GM18858 (cell line): ENCODE results near the gene ADAMTS14.

ENCODE experiments used
- ATAC-seq: cut with Tn5 transposase; IDR thresholded peaks from one replicate; pipeline ENCODE4 v1.9.1; 2021; ENCODE audit not compliant: unreplicated experiment

Gene ADAMTS14

GRCh38 chr10:70674560-70675495, 2.5 kb downstream of the ADAMTS14 start:
- no peak for ATAC-seq

GRCh38 chr10:70675496-70676161, 3.3 kb downstream of the ADAMTS14 start:
- ATAC-seq: no peak

- ATAC-seq: no peak
Measured at GRCh38 chr10:70676511-70676910, 4.2 kb downstream of the ADAMTS14 start.

- no peak for ATAC-seq
Measured at GRCh38 chr10:70677016-70677415, 4.7 kb downstream of the ADAMTS14 start.

GRCh38 chr10:70677620-70678249, 5.4 kb downstream of the ADAMTS14 start:
- ATAC-seq: no peak

GRCh38 chr10:70678250-70678635, 5.9 kb downstream of the ADAMTS14 start:
- no peak for ATAC-seq

GRCh38 chr10:70678757-70679489, 6.6 kb downstream of the ADAMTS14 start:
- no peak for ATAC-seq

- no peak for ATAC-seq
Measured at GRCh38 chr10:70679498-70679897, 7.2 kb downstream of the ADAMTS14 start.

GRCh38 chr10:70680899-70681730, 8.8 kb downstream of the ADAMTS14 start:
- ATAC-seq: no peak

- no peak for ATAC-seq
Measured at GRCh38 chr10:70681731-70682005, 9.4 kb downstream of the ADAMTS14 start.

- no peak for ATAC-seq
Measured at GRCh38 chr10:70682920-70683600, 10.8 kb downstream of the ADAMTS14 start.

- ATAC-seq: no peak
Measured at GRCh38 chr10:70683601-70683934, 11.3 kb downstream of the ADAMTS14 start.

- ATAC-seq: no peak
Measured at GRCh38 chr10:70683940-70684339, 11.6 kb downstream of the ADAMTS14 start.

GRCh38 chr10:70684374-70684773, 12.1 kb downstream of the ADAMTS14 start:
- ATAC-seq: no peak

- no peak for ATAC-seq
Measured at GRCh38 chr10:70684839-70685454, 12.6 kb downstream of the ADAMTS14 start.

GRCh38 chr10:70685455-70685911, 13.2 kb downstream of the ADAMTS14 start:
- ATAC-seq: no peak

GRCh38 chr10:70688828-70689227, 16.5 kb downstream of the ADAMTS14 start:
- no peak for ATAC-seq

GRCh38 chr10:70689661-70690060, 17.4 kb downstream of the ADAMTS14 start:
- no peak for ATAC-seq

GRCh38 chr10:70690589-70690988, 18.3 kb downstream of the ADAMTS14 start:
- ATAC-seq: no peak
